HG02973 (cell line): ENCODE data around the gene PHLPP2.
"Not testable (repeated sequence)": the region's sequence is repeated elsewhere in the genome, so short reads cannot be mapped to it uniquely, and the experiment has no call there.

Source experiments
- ATAC-seq: cut with Tn5 transposase; IDR thresholded peaks from one replicate; pipeline ENCODE4 v1.9.1; 2021; ENCODE audit warnings: moderate library complexity; ENCODE audit not compliant: unreplicated experiment

The PHLPP2 gene

DNA sequence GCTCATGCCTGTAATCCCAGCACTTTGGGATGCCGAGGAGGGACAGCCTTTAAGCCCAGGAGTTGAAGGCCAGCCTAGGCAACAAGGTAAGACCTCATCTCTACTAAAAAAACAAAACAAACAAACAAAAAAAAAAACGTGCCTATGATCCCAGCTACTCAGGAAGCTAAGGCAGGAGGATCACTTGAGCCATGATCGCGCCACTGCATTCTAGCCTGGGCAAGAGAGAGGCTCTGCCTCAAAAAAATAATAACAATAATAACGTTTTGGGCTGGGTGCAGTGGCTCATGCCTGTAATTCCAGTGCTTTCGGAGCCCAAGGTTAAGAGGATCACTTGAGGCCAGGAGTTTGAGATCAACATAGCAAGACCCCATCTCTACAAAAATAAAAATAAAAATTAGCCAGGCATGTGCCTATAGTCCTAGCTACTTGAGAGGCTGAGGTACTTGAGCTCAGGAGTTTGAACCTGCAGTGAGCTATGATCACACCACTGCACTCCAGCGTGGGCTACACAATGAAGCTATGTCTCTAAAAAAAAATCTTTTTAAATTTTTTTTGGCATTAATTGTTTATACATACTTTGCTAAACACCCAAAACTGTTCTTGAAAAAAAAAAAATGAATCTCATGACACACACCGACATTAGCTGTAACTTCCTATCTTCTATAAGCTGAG, 3.3 kb downstream of the PHLPP2 start:
- no peak for ATAC-seq

- no peak for ATAC-seq
Measured at GRCh38 chr16:71712501-71712900, 12.0 kb downstream of the PHLPP2 start.

GRCh38 chr16:71711789-71712188, 12.7 kb downstream of the PHLPP2 start:
- ATAC-seq, result no peak

GRCh38 chr16:71709229-71709781, 15.2 kb downstream of the PHLPP2 start:
- ATAC-seq, result no peak

DNA sequence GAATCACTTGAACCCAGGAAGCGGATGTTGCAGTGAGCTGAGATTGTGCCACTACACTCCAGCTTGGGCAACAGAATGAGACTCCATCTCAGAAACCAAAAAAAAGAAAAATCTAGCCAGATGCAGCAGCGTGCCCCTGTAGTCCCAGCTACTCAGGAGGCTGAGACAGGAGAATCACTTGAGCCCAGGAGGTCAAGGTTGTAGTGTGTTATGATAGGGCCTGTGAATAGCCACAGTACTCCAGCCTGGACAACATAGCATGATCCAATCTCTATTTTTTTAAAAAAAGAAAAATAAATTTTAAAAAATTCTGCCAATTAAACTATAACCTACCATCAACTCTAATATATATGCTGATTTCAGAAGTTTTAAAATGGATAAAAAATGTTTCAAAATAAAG, 15.8 kb downstream of the PHLPP2 start:
- no peak for ATAC-seq

DNA sequence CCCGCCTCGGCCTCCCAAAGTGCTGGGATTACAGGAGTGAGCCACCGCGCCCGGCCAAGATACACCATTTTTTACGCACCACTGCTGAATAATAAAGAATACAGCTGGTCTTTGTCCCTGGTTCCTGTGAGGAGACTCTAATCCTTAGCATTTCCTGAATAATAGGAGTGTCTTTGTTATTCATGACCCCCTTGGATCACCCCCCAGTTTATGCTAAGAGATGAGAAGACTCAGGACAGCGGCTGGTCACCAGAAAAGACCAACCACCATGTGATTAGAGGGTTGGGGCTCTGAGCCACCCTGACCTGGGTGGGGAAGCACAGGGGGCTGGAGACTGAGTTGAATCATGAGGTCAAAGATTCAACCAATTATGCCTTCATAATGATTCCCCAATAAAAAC, 17.3 kb downstream of the PHLPP2 start:
- no peak for ATAC-seq

DNA sequence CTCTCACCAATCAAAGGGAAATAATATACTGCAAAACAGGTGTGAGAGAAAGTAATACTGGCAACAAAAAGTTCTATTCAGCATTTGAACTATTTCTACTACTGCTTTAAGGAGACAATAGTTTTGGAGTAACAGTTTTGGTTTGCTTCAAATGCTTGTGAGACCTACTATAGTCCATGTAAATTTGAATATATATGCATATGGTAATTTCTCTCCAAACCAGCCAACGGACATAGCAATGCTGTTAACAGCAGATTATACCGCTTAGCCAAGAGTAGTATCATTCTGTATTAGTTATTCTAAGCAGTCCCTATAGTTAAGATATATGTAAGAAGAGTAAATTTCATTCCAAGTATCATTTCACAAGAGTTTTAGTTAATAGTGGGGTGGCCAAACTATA, 18.5 kb downstream of the PHLPP2 start:
- no peak for ATAC-seq

DNA sequence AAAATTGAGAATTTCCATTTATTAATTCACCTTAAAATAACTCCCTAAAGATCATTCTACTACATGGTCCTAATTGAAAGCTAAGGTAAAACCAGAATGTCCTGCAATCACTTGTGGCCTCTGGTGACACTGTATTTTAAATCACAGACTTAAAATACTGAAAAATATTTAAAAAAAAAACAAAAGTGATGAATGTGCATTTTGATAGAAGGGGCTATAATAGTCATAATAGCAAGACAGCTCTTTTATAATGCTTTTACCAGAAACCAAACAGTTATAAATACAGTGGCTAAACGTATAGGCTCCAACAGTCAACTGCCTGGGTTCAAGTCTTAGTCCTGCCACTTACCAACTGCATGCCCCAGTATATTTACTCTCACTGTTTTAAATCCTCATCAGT, 21.2 kb downstream of the PHLPP2 start:
- ATAC-seq, result no peak

- ATAC-seq, result no peak
Measured at GRCh38 chr16:71700831-71701230, 23.7 kb downstream of the PHLPP2 start.

DNA sequence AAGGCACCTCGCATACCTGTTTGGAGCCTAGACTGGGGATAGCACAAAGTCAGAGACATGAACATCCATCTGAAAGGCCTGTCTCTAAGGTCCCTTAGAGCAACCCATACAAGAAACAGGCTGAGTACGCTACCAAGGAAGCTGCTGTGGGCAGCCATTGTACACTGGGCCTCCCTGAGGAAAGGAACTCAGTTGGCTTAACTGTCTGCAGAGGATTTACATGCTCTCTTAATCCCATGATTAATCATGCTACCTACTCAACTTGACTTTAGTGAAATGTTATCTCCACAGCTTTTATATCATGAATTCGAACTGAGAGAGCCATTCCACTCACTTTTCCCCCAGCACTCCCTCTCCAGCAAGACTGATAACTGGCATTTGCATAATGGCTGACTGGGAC, 26.0 kb downstream of the PHLPP2 start:
- ATAC-seq, result no peak

DNA sequence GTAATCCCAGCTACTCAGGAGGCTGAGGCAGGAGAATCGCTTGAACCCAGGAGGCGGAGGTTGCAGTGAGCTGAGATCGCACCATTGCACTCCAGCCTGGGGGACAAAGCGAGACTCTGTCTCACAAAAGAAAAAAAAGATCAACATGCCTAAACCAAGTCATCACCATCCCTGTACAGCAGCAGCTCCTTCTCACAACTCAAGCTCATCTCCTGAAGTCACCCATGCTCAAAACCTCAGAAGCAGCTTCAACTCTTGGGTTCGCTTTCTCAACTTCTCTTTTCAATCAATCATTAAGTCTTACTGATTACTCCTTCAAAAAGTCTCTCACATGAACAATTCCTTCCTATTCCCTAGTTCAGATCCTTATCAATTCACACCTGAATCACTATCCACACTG, 31.3 kb downstream of the PHLPP2 start:
- ATAC-seq, result no peak

- ATAC-seq, result no peak
Measured at GRCh38 chr16:71689901-71690300, 34.6 kb downstream of the PHLPP2 start.

DNA sequence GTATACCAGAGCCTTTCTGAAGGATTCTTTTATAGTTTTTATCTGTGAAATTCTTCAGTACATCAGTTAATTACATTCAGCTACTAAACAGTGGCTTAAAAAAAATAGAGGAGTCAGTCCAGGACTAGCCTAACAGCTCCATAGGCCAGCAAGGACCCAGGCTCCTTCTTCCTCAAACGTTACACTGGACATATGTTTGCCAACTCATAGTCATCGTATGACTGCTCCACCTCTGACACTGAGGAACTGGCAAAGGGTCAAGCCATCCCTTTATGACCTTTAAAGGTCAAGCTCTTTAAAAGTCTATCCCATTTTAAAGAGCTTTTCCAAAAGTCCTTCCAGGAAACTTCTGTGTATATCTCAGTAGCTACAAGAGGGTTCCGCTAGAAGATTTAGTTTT, 36.6 kb downstream of the PHLPP2 start:
- ATAC-seq, result no peak

GRCh38 chr16:71684280-71684679, 40.2 kb downstream of the PHLPP2 start:
- ATAC-seq, result not testable (repeated sequence)

DNA sequence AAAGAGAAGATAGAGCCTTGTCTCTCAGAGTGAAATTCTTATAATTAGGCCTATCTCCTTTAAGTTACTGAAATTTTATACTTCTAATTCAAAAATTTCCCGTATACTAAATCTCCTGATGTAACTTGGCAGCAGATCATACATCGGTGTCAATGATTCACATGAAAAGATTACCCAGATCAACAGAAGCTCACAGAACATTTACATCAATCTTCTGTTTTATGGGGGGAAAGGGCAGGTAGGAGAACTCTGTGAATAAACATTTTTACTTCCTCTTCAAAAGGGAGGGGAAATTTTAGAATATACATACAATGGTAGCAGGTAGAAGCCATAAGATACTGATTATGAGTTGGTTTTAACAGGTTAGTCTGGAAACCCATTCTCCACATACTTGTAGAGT, 43.1 kb downstream of the PHLPP2 start:
- ATAC-seq, result no peak

DNA sequence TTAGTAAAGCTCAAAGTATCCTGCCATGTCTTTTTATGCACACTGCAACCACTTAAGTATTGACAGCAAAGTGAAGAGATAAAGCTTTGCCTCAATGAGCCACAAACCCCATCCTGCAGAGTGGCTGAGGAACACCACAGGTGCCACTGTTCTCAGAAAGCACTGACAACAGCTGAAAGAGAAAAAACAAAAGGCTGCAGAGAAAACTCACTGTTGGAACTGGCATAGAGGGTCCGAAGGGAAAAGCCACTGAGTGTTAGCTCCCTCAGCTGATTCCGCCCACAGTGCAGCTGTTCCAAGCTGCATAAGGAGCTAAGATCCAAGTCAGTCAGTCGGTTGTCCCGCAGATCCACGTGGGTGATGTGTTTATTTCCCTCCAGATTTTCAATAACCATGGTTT, 48.3 kb downstream of the PHLPP2 start:
- no peak for ATAC-seq

GRCh38 chr16:71675380-71675779, 49.1 kb downstream of the PHLPP2 start:
- no peak for ATAC-seq

- no peak for ATAC-seq
Measured at GRCh38 chr16:71674229-71674628, 50.3 kb downstream of the PHLPP2 start.

DNA sequence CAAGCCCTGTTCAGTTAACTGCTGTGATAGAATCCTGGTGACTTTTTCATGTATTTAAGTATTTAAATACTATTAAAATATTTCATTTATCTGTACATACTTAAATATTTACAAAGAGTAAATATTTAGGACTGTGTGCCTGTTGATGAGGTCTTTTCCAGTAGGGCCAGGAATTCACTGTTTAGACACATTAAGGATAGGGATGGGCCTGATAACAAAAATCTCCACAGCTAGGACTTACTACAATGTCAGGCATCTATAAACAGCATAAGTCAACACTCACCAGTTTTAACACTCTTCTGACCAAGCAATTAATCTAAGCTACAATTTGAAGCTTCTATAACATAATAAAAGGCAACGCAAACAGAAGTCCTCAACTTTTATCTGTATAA, 50.9 kb downstream of the PHLPP2 start:
- no peak for ATAC-seq

GRCh38 chr16:71672803-71673581, 51.5 kb downstream of the PHLPP2 start:
- ATAC-seq, result no peak

GRCh38 chr16:71672125-71672524, 52.4 kb downstream of the PHLPP2 start:
- ATAC-seq, result no peak

DNA sequence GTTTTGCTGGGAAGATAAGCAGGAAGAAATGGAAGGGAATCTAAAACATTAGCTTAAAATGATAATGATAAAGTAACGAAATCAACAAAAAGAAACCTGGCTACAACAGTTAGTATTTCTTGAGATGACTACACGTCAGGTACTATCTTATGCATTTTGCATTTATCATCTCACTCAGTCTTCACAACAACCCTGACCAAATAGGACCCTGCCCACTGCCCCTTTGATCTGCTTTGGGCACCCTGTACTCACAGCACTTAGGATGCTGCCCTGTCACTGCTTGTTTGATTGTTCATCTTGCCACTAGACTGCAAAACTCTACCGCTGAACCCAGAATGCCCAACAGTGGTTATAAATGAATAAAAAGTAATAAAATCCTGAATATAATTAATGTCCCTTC, 53.3 kb downstream of the PHLPP2 start:
- ATAC-seq, result no peak
